Activated CD4-positive, alpha-beta T cell treated with anti-CD3 and anti-CD28 coated beads for 48 hours (primary cell): ENCODE measurements around the gene DISP2.
A peak's percentile ranks its signal among the peaks of the same experiment; 100 is the strongest.

ENCODE experiments used
- DNase-seq: peaks from one replicate; pipeline ENCODE4 v3.0.0-alpha.2; 2020

DISP2 gene

GRCh38 chr15:40365624-40366456, 7.8 kb downstream of the DISP2 start:
- no peak for DNase-seq

- no peak for DNase-seq
These were observed 8.7 kb downstream of the DISP2 start for GRCh38 chr15:40366457-40367370.

GRCh38 chr15:40367371-40367685, 9.3 kb downstream of the DISP2 start:
- DNase-seq, result no peak

GRCh38 chr15:40367686-40368611, 9.9 kb downstream of the DISP2 start:
- DNase-seq, result peak; percentile 90

- DNase-seq, result no peak
These were observed 10.9 kb downstream of the DISP2 start for GRCh38 chr15:40368719-40369473.

- DNase-seq, result no peak
These were observed 11.5 kb downstream of the DISP2 start for GRCh38 chr15:40369474-40369869.

- DNase-seq, result no peak
These were observed 12.0 kb downstream of the DISP2 start for GRCh38 chr15:40369971-40370370.

- no peak for DNase-seq
These were observed 15.0 kb downstream of the DISP2 start for GRCh38 chr15:40372981-40373380.

- DNase-seq, result no peak
These were observed 19.6 kb downstream of the DISP2 start for GRCh38 chr15:40377606-40378005.

GRCh38 chr15:40379374-40379773, 21.4 kb downstream of the DISP2 start:
- no peak for DNase-seq

GRCh38 chr15:40379853-40380252, 21.8 kb downstream of the DISP2 start:
- no peak for DNase-seq

- DNase-seq, result no peak
These were observed 22.6 kb downstream of the DISP2 start for GRCh38 chr15:40380636-40381035.

- no peak for DNase-seq
These were observed 24.0 kb downstream of the DISP2 start for GRCh38 chr15:40381818-40382529.

GRCh38 chr15:40382580-40383456, 24.8 kb downstream of the DISP2 start, which contains the start of gene KNSTRN:
KNSTRN (plus strand) TSS chr15:40382721; CDS start chr15:40382836, 115 bp downstream.
- peak; percentile 97 for DNase-seq

- no peak for DNase-seq
These were observed 28.5 kb downstream of the DISP2 start for GRCh38 chr15:40386480-40386879.

GRCh38 chr15:40388941-40389823, 31.2 kb downstream of the DISP2 start:
- no peak for DNase-seq

GRCh38 chr15:40389824-40390595, 32.0 kb downstream of the DISP2 start:
- DNase-seq, result no peak
